OCI-M2 (cell line): ENCODE results near the gene RERE.

Source experiments
- DNase-seq: peaks from one replicate; lab custom pipeline; 2025; ENCODE audit not compliant: unreplicated experiment; lab: John Stamatoyannopoulos, UW

Gene RERE

GRCh38 chr1:8586438-8586837 lies 231.0 kb downstream of the RERE start:
- DNase-seq: no peak

GRCh38 chr1:8584316-8584715 lies 233.1 kb downstream of the RERE start:
- no peak for DNase-seq

GRCh38 chr1:8583031-8583430 lies 234.4 kb downstream of the RERE start:
- no peak for DNase-seq

- no peak for DNase-seq
Observed at GRCh38 chr1:8580566-8580965, 236.9 kb downstream of the RERE start.

- DNase-seq: no peak
Observed at GRCh38 chr1:8578936-8579335, 238.5 kb downstream of the RERE start.

GRCh38 chr1:8578132-8578877 lies 239.1 kb downstream of the RERE start:
- no peak for DNase-seq

GRCh38 chr1:8574985-8575384 lies 242.5 kb downstream of the RERE start:
- no peak for DNase-seq

GRCh38 chr1:8572106-8572505 lies 245.3 kb downstream of the RERE start:
- DNase-seq: no peak

GRCh38 chr1:8571200-8571984 lies 246.0 kb downstream of the RERE start:
- no peak for DNase-seq

- DNase-seq: no peak
Observed at GRCh38 chr1:8570465-8570864, 247.0 kb downstream of the RERE start.

- DNase-seq: no peak
Observed at GRCh38 chr1:8569242-8569641, 248.2 kb downstream of the RERE start.

- DNase-seq: no peak
Observed at GRCh38 chr1:8568837-8569236, 248.6 kb downstream of the RERE start.

- DNase-seq: no peak
Observed at GRCh38 chr1:8567146-8567545, 250.3 kb downstream of the RERE start.

GRCh38 chr1:8565802-8566201 lies 251.6 kb downstream of the RERE start:
- no peak for DNase-seq

GRCh38 chr1:8563944-8564537 lies 253.4 kb downstream of the RERE start:
- no peak for DNase-seq

GRCh38 chr1:8562881-8563865 lies 254.3 kb downstream of the RERE start:
- DNase-seq: no peak

- no peak for DNase-seq
Observed at GRCh38 chr1:8562222-8562621, 255.2 kb downstream of the RERE start.

- peak; percentile 26 for DNase-seq
Observed at GRCh38 chr1:8560611-8561544, 256.6 kb downstream of the RERE start.

- no peak for DNase-seq
Observed at GRCh38 chr1:8560035-8560434, 257.4 kb downstream of the RERE start.

GRCh38 chr1:8555582-8555981 lies 261.9 kb downstream of the RERE start:
- no peak for DNase-seq
